Measurements from ENCODE around the gene NSUN6.
A peak's percentile ranks its signal among the peaks of the same experiment; 100 is the strongest.

NSUN6 gene

GRCh38 chr10:18557960-18558359, 93.4 kb downstream of the NSUN6 start:
- DNase-seq: no peak

DNA sequence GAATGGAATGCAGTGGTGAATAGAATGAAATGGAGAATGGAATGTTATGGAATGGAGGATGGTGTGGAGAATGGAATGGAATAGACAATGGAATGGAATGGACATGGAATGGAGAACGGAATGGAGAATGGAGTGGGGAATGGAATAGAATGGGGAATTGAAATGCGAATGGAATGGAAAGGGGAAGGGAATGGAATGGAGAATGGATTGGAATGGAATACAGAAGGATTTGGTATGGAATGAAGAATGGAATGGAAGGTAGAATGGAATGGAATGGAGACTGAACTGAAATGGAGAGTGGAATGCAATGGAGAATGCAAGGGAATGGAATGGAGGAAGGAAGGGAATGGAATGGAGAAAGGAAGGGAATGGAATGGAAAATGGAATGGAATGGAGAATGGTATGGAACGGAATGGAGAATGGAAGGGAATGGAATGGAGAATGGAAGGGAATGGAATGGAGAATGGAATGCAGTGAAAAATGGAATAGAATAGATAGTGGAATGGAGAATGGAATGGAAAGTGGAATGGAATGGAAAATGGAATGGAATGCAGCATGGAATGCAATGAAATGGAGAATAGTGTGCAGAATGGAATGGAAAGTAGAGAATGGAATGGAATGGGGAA, 94.8 kb downstream of the NSUN6 start:
- DNase-seq: no peak

DNA sequence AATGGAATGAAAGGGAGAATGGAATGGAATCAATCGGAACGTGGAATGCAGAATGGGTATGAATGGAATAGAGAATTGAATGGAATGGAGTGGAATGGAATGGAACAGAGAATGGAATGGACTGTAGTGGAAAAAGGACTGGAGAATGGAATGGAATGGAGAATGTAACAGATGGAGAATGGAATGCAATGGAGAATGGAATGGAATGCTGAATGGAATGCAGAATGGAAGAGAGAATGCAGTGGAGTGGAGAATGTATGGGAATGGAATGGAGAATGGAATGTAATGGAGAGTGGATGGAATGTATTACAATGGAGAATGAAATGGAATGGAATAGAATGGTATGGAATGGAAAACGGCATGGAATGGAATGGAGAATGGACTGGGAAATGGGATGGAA, 96.9 kb downstream of the NSUN6 start:
- peak; percentile 16 for DNase-seq

DNA sequence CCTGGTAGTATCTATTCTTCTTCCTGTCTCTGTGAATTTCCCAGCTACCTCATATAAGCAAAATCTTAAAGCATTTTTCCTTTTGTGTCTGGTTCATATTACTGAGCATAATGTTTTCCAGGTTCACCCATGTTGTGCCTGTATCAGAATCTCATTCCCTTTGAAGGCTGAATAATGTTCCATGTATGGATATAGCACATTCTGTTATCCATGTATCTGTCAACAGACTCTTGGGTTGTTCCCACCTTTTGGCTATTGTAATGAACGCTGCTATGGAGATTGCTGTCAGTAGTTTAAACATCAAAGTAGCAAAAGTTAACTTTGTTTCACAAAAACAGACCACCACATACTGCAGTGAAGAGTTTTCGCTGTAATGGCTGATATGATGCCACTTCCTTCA, 99.9 kb downstream of the NSUN6 start:
- DNase-seq: no peak

DNA sequence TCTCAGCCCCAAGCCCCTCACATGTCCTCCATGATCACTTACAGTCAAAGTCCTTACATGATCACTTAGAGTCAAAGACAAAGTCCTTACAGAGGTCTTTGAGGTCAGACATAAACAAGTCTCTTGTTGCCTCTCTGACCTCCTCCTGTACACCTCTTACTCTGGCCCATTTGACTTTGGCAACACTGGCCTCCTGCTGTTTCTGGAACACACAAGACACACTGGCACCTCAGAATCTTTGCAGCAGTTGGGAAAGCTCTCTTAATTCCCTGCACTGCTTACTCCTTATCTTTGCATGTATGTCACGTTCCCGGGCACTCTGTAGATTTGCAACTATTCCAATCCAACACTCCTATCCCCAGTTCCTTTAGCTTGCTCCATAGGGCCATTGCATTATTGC, 102.3 kb downstream of the NSUN6 start:
- no peak for DNase-seq

GRCh38 chr10:18545621-18546305, 105.6 kb downstream of the NSUN6 start:
- peak; percentile 35 for DNase-seq

- DNase-seq: peak; percentile 25
Measured at GRCh38 chr10:18542832-18543231, 108.6 kb downstream of the NSUN6 start.

GRCh38 chr10:18540195-18540594, 111.2 kb downstream of the NSUN6 start:
- no peak for DNase-seq

GRCh38 chr10:18539335-18539734, 112.1 kb downstream of the NSUN6 start:
- no peak for DNase-seq

DNA sequence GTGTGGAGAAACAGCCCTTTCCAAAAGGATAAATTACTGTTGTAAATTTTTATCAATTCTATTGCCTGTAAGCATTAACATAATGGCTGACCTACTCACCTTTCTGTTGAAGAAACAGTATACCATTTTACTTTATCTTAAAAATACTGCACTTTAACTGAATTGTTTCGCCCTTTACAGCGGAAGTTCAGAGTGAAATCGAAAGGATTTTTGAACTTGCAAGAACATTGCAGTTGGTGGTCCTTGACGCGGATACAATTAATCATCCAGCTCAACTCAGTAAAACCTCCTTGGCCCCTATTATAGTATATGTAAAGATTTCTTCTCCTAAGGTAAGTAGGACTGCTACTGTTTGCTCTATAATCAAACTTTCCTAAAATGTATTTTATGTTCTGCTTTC, 117.5 kb downstream of the NSUN6 start:
- DNase-seq: no peak

GRCh38 chr10:18532881-18533535, 118.4 kb downstream of the NSUN6 start:
- DNase-seq: no peak

GRCh38 chr10:18528292-18528691, 123.1 kb downstream of the NSUN6 start:
- no peak for DNase-seq

DNA sequence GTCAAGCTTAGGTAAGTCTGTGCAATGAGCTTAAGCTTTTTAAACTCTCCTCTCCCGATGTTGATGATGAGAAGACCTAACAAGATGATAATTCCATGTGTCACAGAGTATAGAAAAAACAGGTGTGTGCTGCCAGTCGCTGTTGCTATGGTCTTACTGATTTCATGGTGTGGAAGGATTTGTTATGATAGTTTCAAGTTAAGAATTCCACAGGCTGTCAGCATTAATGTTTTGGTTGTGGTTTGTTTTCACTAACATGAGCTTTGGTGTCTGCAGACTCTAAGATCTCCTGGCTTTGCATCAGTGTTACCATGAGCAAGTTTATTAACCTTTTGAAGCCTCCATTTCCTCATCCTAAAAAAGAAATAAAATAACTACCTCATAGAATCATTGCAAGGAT, 123.7 kb downstream of the NSUN6 start:
- DNase-seq: no peak

- no peak for DNase-seq
Measured at GRCh38 chr10:18523858-18524257, 127.5 kb downstream of the NSUN6 start.

DNA sequence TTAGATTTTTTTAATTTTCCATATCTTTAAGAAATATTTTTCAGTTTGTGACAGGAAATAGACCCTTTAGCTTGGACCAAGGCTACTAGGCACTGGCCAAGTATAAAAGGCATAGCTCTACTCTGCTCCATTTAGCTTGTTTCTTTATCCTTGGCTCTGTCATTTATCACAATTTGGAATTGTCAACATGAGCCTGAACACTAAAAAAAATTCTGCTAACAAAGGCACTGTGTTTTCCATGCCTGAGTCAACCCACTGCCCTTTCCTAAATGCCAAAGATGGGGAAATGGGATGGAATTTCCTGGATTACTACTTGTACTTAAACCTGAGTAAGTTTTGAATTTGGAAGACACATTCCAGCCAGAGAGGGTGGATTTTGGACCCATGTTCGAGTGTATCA, 128.4 kb downstream of the NSUN6 start:
- peak; percentile 2 for DNase-seq

DNA sequence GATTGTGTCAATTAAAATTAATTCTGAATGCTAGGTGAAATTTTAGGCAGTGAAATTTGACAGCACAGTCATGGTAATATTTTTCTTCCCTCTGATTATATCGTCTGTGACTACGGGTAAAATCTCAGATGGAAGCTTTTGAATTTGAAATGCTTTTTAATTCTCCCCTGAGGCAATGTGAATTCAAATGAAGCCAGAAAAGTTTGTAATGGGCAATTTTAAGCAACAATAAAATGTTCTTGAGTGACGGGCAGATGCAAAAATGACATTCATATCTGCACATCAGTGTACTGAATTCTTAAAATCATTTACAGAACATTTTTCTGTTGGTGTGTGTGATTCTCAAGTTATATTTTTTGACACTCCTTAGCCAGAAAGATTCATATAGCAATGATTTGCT, 134.5 kb downstream of the NSUN6 start:
- no peak for DNase-seq

DNA sequence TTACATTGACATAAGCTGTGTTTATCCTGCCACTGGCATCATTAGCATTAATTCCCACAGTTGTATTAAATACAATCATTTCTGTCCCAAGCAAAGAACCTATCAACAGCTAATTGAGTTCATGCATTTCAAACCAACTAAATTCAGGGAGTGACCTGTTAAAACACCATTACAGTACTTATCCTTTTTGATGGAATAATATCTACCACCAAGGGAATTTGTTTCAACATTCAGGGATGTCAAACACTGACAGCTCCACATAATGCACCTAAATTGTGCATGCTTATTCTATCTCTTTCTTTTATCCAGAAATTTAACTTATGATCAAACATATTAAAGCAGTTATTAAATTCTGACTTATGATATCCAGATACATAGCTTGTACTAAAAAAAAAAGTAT, 136.8 kb downstream of the NSUN6 start:
- no peak for DNase-seq

GRCh38 chr10:18508587-18508986, 142.8 kb downstream of the NSUN6 start:
- no peak for DNase-seq

GRCh38 chr10:18505456-18506118, 145.8 kb downstream of the NSUN6 start:
- DNase-seq: peak; percentile 3

- DNase-seq: no peak
Measured at GRCh38 chr10:18504161-18504560, 147.2 kb downstream of the NSUN6 start.

DNA sequence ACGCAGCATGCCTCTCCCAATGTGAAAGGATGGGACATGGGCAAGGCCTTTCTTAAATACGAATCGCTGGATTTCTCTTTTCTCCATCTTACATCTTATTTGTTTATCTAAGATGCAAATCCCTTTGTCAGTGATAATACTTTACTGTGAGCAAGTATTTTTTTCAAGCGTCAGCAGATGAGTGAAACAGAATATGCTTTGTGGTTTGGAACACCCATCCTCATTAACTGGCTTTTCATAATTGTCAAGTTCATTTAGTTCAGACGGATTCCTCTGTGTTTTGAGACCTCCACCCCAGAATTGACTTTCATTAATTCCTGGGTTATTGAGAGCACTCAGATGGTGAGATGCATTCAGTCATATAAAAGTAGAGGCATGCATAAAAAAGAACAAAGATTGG, 149.8 kb downstream of the NSUN6 start:
- DNase-seq: no peak

GRCh38 chr10:18501198-18501597, 150.2 kb downstream of the NSUN6 start:
- peak; percentile 34 for DNase-seq

GRCh38 chr10:18500576-18500975, 150.8 kb downstream of the NSUN6 start:
- no peak for DNase-seq

- peak; percentile 21 for DNase-seq
Measured at GRCh38 chr10:18498998-18499397, 152.4 kb downstream of the NSUN6 start.

All from fibroblast of skin of right quadriceps (primary cell).